IPS-15b (cell line): ENCODE results near the gene PCDHGC5.

Experiments
- H3K27me3 ChIP-seq: one replicate; pipeline ENCODE4 v1.6.1; 2013; ENCODE audit warnings: low read length; ENCODE audit not compliant: control insufficient read depth, insufficient read depth
- H3K36me3 ChIP-seq: one replicate; pipeline ENCODE4 v1.6.1; 2013; ENCODE audit warnings: low read length; ENCODE audit not compliant: control insufficient read depth, insufficient read depth
- H3K4me1 ChIP-seq: one replicate; pipeline ENCODE4 v1.6.1; 2013; ENCODE audit warnings: mild to moderate bottlenecking, low read length; ENCODE audit not compliant: control insufficient read depth, insufficient read depth
- H3K4me3 ChIP-seq: one replicate; pipeline ENCODE4 v1.5.1; 2013; ENCODE audit warnings: low read depth, low read length
- H3K9ac ChIP-seq: one replicate; pipeline ENCODE4 v1.6.1; 2013; ENCODE audit warnings: low read depth, mild to moderate bottlenecking, low read length
- H3K9me3 ChIP-seq: one replicate; pipeline ENCODE4 v1.6.1; 2013; ENCODE audit warnings: mild to moderate bottlenecking, low read length; ENCODE audit not compliant: control insufficient read depth, insufficient read depth

PCDHGC5 gene

GRCh38 chr5:141508798-141509611 is 20.1 kb downstream of the PCDHGC5 start:
- Histone ChIP-seq H3K27me3 (no peaks in the 10 kb centered on the region), H3K9ac (no peak overlapping the region), H3K9me3 (no peaks in the 10 kb centered on the region), H3K4me3 (peak overlapping the region; percentile 35), H3K36me3 (peaks cover 7% of the 10 kb centered on the region), H3K4me1 (peaks cover 15% of the 10 kb centered on the region)

DNA sequence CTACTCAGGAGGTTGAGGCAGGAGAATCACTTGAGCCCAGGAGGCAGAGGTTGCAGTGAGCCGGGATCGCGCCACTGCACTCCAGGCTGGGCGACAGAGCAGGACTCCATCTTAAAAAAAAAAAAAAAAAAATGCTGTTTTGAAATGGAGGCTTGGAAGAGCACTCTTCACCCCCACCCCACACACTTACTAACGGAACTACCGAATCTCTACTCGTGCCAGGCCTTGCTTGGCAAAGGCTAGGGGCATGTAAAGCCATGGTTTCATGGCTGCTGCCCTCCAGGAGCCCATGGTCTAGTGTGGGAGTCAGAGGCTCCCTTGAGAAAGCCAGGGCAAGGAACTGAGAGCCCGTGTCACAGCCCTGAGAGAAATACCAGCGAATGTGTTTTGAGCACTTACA is 21.3 kb downstream of the PCDHGC5 start:
- Histone ChIP-seq H3K4me1 (peaks cover 22% of the 10 kb centered on the region), H3K27me3 (no peaks in the 10 kb centered on the region), H3K4me3 (no peak overlapping the region), H3K36me3 (peaks cover 7% of the 10 kb centered on the region), H3K9ac (no peak overlapping the region), H3K9me3 (no peaks in the 10 kb centered on the region)

- Histone ChIP-seq H3K27me3 (no peaks in the 10 kb centered on the region), H3K4me3 (no peak overlapping the region), H3K4me1 (peaks cover 22% of the 10 kb centered on the region), H3K9ac (no peak overlapping the region), H3K9me3 (no peaks in the 10 kb centered on the region), H3K36me3 (peaks cover 12% of the 10 kb centered on the region)
These were observed 22.1 kb downstream of the PCDHGC5 start for GRCh38 chr5:141510850-141511601.

DNA sequence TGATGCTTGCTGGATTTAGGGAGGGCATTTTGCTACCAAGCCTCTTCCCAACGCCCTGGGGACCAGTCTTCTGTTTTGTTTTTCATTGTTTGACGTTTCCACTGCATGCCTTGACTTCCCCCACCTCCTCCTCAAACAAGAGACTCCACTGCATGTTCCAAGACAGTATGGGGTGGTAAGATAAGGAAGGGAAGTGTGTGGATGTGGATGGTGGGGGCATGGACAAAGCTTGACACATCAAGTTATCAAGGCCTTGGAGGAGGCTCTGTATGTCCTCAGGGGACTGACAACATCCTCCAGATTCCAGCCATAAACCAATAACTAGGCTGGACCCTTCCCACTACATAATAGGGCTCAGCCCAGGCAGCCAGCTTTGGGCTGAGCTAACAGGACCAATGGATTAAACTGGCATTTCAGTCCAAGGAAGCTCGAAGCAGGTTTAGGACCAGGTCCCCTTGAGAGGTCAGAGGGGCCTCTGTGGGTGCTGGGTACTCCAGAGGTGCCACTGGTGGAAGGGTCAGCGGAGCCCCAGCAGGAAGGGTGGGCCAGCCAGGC is 23.0 kb downstream of the PCDHGC5 start:
- Histone ChIP-seq H3K4me1 (peaks cover 22% of the 10 kb centered on the region), H3K9me3 (no peaks in the 10 kb centered on the region), H3K4me3 (no peak overlapping the region), H3K36me3 (peaks cover 18% of the 10 kb centered on the region), H3K9ac (no peak overlapping the region), H3K27me3 (no peaks in the 10 kb centered on the region)

GRCh38 chr5:141512390-141512910 is 23.6 kb downstream of the PCDHGC5 start:
- no peaks in the 10 kb centered on the region for H3K9me3 ChIP-seq
- no peaks in the 10 kb centered on the region for H3K27me3 ChIP-seq
- H3K36me3 ChIP-seq, result peaks cover 18% of the 10 kb centered on the region
- H3K4me1 ChIP-seq, result peaks cover 18% of the 10 kb centered on the region
- H3K4me3 ChIP-seq, result peak overlapping the region; percentile 69
- peak overlapping the region; percentile 56 for H3K9ac ChIP-seq

GRCh38 chr5:141512911-141513626 is 24.2 kb downstream of the PCDHGC5 start:
- Histone ChIP-seq H3K27me3 (no peaks in the 10 kb centered on the region), H3K9me3 (no peaks in the 10 kb centered on the region), H3K36me3 (peaks cover 18% of the 10 kb centered on the region), H3K4me3 (peak overlapping the region; percentile 69), H3K9ac (peak overlapping the region; percentile 56), H3K4me1 (peaks cover 12% of the 10 kb centered on the region)

- peak overlapping the region; percentile 69 for H3K4me3 ChIP-seq
- H3K9ac ChIP-seq, result peak overlapping the region; percentile 57
These were observed 24.9 kb downstream of the PCDHGC5 start for GRCh38 chr5:141513627-141514329.

DNA sequence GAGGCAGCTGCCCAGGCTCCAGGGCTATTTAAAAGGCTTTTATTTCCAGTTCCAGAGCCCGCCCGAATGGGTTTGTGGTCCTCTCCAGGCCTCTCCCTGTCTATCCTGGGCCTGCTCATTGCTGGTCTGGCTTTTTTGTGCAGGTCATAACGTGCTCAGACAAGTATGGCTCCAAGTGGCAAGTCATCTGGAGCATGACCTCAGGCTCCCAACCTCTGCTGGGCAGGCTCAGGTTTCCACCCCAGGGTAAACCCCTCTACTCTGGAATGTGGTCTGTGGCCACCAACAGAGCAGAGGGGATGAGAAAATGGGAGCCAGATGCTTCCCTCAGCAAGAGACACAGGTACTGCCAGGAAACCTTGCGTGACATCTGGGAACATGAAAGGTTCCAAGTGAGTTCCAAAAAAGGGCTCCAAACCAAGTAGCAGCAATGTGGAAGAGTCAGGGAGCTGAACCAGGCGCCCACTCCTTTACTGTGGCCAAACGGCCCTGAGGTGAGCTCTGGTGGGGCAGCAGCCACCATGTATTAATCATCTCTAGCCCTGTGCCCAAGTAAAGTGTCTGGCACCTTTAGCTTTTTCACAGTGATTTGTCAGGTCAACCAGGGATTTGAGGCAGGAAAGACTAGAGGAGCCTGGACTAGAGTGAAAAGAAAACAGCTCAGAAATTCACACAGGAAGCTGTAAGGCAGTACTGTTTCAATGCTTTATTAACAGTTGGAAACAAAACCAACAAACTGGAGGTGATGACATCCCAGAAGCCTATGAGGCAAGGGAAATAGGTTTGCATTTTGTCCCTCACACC is 25.7 kb downstream of the PCDHGC5 start:
- Histone ChIP-seq H3K4me3 (peak overlapping the region; percentile 69), H3K36me3 (peaks cover 20% of the 10 kb centered on the region), H3K27me3 (no peaks in the 10 kb centered on the region), H3K4me1 (peaks cover 8% of the 10 kb centered on the region), H3K9ac (no peak overlapping the region), H3K9me3 (no peaks in the 10 kb centered on the region)

More at GRCh38 chr5:141513627-141514329, 24.9 kb downstream of the PCDHGC5 start:
- peaks cover 19% of the 10 kb centered on the region for H3K36me3 ChIP-seq
- no peaks in the 10 kb centered on the region for H3K27me3 ChIP-seq
- peaks cover 8% of the 10 kb centered on the region for H3K4me1 ChIP-seq
- no peaks in the 10 kb centered on the region for H3K9me3 ChIP-seq

DNA sequence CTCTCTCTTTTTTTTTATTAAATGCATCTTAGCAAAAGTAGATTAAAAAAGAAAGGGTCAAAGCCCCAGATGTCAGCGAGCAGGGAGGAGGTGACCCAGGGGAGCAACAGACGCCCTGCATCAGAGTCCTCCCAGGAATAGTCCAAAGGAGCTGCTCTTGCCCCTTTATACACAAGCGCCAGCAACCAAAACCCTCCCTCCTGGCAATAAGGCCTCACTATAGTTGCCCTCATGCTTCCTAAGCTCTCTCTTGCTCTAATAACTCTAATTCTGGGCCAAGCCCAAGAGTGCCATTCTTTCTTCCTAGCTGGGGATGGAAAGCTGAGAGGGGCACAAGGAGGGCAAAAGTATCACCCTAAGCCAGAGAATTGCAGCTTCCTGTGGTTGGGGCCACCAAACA is 26.3 kb downstream of the PCDHGC5 start:
- Histone ChIP-seq H3K4me1 (peaks cover 8% of the 10 kb centered on the region), H3K27me3 (no peaks in the 10 kb centered on the region), H3K4me3 (no peak overlapping the region), H3K9ac (no peak overlapping the region), H3K9me3 (no peaks in the 10 kb centered on the region), H3K36me3 (peaks cover 20% of the 10 kb centered on the region)

DNA sequence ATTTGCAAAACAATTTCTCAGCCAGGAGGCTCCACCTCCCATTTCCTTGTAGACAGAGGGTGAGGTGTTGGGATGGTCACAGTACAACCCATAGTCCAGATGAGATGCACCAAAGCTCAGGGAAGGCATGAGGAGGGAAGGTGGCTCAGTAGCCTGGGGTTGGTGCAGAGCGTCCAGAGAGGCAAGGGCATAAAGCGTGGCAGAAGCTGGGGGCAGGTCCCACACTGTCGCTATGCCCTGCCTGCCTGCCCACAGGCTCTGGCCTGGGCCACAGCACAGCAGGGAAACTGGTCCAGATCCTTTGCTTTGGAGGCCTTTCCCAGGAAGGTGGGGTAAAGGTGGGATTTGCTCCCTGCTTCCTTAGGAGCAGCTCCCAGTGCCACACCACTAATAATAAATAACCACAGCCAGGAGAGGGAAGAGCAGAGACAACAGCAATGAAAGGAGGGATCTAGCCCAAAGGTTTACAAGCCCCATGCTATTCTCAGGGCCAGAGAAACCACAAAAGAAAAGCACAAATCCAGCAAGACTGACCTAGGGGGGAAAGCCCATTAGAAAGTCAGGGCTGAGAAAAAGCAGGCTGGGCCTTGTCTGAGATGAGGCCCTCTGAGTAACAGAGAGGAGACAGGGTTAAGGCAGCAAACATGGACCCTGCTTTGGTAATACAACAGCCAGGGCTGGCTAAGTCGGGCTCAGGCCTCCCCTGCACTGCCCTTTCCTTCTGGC is 27.2 kb downstream of the PCDHGC5 start:
- no peak overlapping the region for H3K9ac ChIP-seq

More for the DNA sequence above, 27.2 kb downstream of the PCDHGC5 start:
- Histone ChIP-seq H3K4me3 (no peak overlapping the region), H3K27me3 (no peaks in the 10 kb centered on the region), H3K4me1 (peaks cover 8% of the 10 kb centered on the region), H3K36me3 (peaks cover 14% of the 10 kb centered on the region), H3K9me3 (no peaks in the 10 kb centered on the region)
